GM19468 (cell line): ENCODE measurements around the gene DHX16.

Source experiments
- ATAC-seq: cut with Tn5 transposase; IDR thresholded peaks from one replicate; pipeline ENCODE4 v1.9.1; 2021; ENCODE audit warnings: mild to moderate bottlenecking, moderate library complexity, moderate number of reproducible peaks; ENCODE audit not compliant: unreplicated experiment; ENCODE audit errors: extremely low read depth

DHX16 gene

GRCh38 chr6:30700340-30700739 is 27.5 kb upstream of the DHX16 start:
- no peak for ATAC-seq

GRCh38 chr6:30696432-30696831 is 23.6 kb upstream of the DHX16 start:
- no peak for ATAC-seq

- ATAC-seq: no peak
These were observed 18.5 kb upstream of the DHX16 start for GRCh38 chr6:30691208-30691847.

- ATAC-seq: no peak
These were observed 17.8 kb upstream of the DHX16 start, which contains the start of gene NRM for GRCh38 chr6:30690403-30691207. NRM (minus strand) TSS chr6:30690984; CDS start chr6:30690974, 10 bp downstream.

GRCh38 chr6:30689985-30690384 is 17.2 kb upstream of the DHX16 start:
- no peak for ATAC-seq

- ATAC-seq: no peak
These were observed 16.4 kb upstream of the DHX16 start for GRCh38 chr6:30689022-30689865.

- ATAC-seq: no peak
These were observed 15.8 kb upstream of the DHX16 start for GRCh38 chr6:30688569-30688968.

GRCh38 chr6:30687659-30688431 is 15.0 kb upstream of the DHX16 start:
- ATAC-seq: no peak

- peak; percentile 31 for ATAC-seq
These were observed 14.3 kb upstream of the DHX16 start for GRCh38 chr6:30686908-30687658.

GRCh38 chr6:30686009-30686907 is 13.5 kb upstream of the DHX16 start, which contains the start of gene PPP1R18:
PPP1R18 (minus strand) TSS chr6:30686645; CDS start chr6:30686018, 627 bp downstream.
- ATAC-seq: no peak

- no peak for ATAC-seq
These were observed 12.6 kb upstream of the DHX16 start for GRCh38 chr6:30685157-30686008.

- ATAC-seq: no peak
These were observed 11.8 kb upstream of the DHX16 start for GRCh38 chr6:30684386-30685156.

GRCh38 chr6:30683980-30684338 is 11.2 kb upstream of the DHX16 start:
- no peak for ATAC-seq

GRCh38 chr6:30683183-30683979 is 10.6 kb upstream of the DHX16 start:
- no peak for ATAC-seq

GRCh38 chr6:30682143-30683117 is 9.6 kb upstream of the DHX16 start:
- ATAC-seq: no peak
